HCT116 (cell line): Measurements from ENCODE around the gene CD74. TPM values are rescaled to one million over a fixed set of nuclear protein-coding genes. Genes with fewer than 3 reads are reported as not detected.

Experiments used
- ATAC-seq: fragments of 200-7000 bp; cut with Tn5 transposase; 2 replicates; pipeline ENCODE4 v1.9.1; 2020; ENCODE audit warnings: mild to moderate bottlenecking, moderate library complexity
- BruUV-seq: library from RNA; stranded (reverse); fragments of 400-500 nt; replicated peaks from 2 replicates; lab custom pipeline; 2021; lab: Mats Ljungman, UMichigan
- CTCF ChIA-PET: fragments of 300-600 bp; sonication (Branson Sonifier 250); formaldehyde crosslinking; loops from one replicate; lab custom pipeline; 2021; ENCODE audit warnings: antibody characterized with exemption; lab: Charles Lee
- POLR2A ChIA-PET: fragments of 300-600, 350-600 bp; sonication (Branson Sonifier 250); formaldehyde crosslinking; loops from one replicate; lab custom pipeline; 2021; ENCODE audit warnings: antibody characterized with exemption; lab: Charles Lee
- RAD21 ChIA-PET, 2 experiments: fragments of 300-600 bp; sonication (Branson Sonifier 250); formaldehyde crosslinking; loops; one replicate each; lab custom pipeline; 2023; ENCODE audit warnings: low total read pairs in 2 of 2; ENCODE audit not compliant: uncharacterized antibody in 2 of 2, unreplicated experiment in 2 of 2, low non-redundant PET in 1 of 2; lab: Charles Lee
- DNase-seq: peaks from one replicate; pipeline ENCODE4 v3.0.0-alpha.2; 2010; ENCODE audit warnings: low read depth, low spot score
- H2AFZ ChIP-seq: fragments of 200-600 bp; shearing (Covaris generic), sonication (generic); 2 replicates; pipeline ENCODE4 v1.6.1; 2017; ENCODE audit warnings: low read depth, mixed run types, mixed read lengths, antibody characterized with exemption, low read length; ENCODE audit not compliant: poor library complexity, severe bottlenecking
- H3K27ac ChIP-seq: 2 replicates; pipeline ENCODE4 v1.5.1; 2012; ENCODE audit warnings: low read depth, low read length
- H3K27me3 ChIP-seq: fragments of 200-600 bp; sonication (generic); 2 replicates; pipeline ENCODE4 v1.6.1; 2016; ENCODE audit warnings: mixed run types, low read length, mixed read lengths; ENCODE audit not compliant: insufficient read depth
- H3K36me3 ChIP-seq, 2 experiments: fragments of 200-500 bp in 1 of 2; fragments of 200-600 bp in 1 of 2; sonication (Bioruptor generic) in 1 of 2; sonication (generic) in 1 of 2; 2 replicates each; pipeline versions ENCODE4 v1.5.1 to v1.6.1; 2014 to 2016; ENCODE audit warnings: low read length in 2 of 2, inconsistent platforms in 1 of 2, mixed read lengths in 1 of 2, mixed run types in 1 of 2; ENCODE audit not compliant: insufficient read depth in 2 of 2, control insufficient read depth in 1 of 2
- H3K4me1 ChIP-seq, 2 experiments: fragments of 200-600 bp in 1 of 2; sonication (generic) in 1 of 2; 2 replicates each; pipeline versions ENCODE4 v1.5.1 to v1.6.1; 2012 to 2017; ENCODE audit warnings: low read length in 2 of 2, inconsistent platforms in 1 of 2, mild to moderate bottlenecking in 1 of 2, mixed read lengths in 1 of 2, mixed run types in 1 of 2, moderate library complexity in 1 of 2; ENCODE audit not compliant: insufficient read depth in 2 of 2, control insufficient read depth in 1 of 2
- H3K4me2 ChIP-seq: fragments of 200-600 bp; sonication (generic); 2 replicates; pipeline ENCODE4 v1.6.1; 2017; ENCODE audit warnings: mixed run types, low read length, mixed read lengths
- H3K4me3 ChIP-seq, 2 experiments: fragments of 200-600 bp in 1 of 2; sonication (generic) in 1 of 2; replicated peaks in 1 of 2; 2 replicates each; pipeline ENCODE4 v1.5.1; 2011 to 2016; ENCODE audit warnings: low read length in 2 of 2, control low read depth in 1 of 2, low read depth in 1 of 2, mild to moderate bottlenecking in 1 of 2, mixed read lengths in 1 of 2, mixed run types in 1 of 2
- H3K79me2 ChIP-seq: fragments of 200-600 bp; sonication (generic); 2 replicates; pipeline ENCODE4 v1.6.1; 2017; ENCODE audit warnings: mild to moderate bottlenecking, mixed run types, low read length, moderate library complexity, mixed read lengths; ENCODE audit not compliant: insufficient read depth
- H3K9ac ChIP-seq: fragments of 200-600 bp; sonication (generic); 2 replicates; pipeline ENCODE4 v1.6.1; 2016; ENCODE audit warnings: low read length, mixed read lengths
- H3K9me2 ChIP-seq: fragments of 200-600 bp; sonication (generic), shearing (Covaris generic); 2 replicates; pipeline ENCODE4 v1.6.1; 2017; ENCODE audit warnings: mixed run types, mild to moderate bottlenecking, moderate library complexity; ENCODE audit not compliant: insufficient read depth
- H3K9me3 ChIP-seq, 2 experiments: fragments of 200-500 bp in 1 of 2; fragments of 200-600 bp in 1 of 2; sonication (Bioruptor generic) in 1 of 2; sonication (generic) in 1 of 2; 2 replicates each; pipeline ENCODE4 v1.6.1; 2014 to 2017; ENCODE audit warnings: low read length in 2 of 2, mixed read lengths in 2 of 2, inconsistent platforms in 1 of 2, low read depth in 1 of 2, mild to moderate bottlenecking in 1 of 2, mixed run types in 1 of 2, moderate library complexity in 1 of 2; ENCODE audit not compliant: control insufficient read depth in 1 of 2, insufficient read depth in 1 of 2
- H4K20me1 ChIP-seq: fragments of 200-600 bp; sonication (generic), shearing (Covaris generic); 2 replicates; pipeline ENCODE4 v1.6.1; 2017; ENCODE audit warnings: mixed run types, mild to moderate bottlenecking, moderate library complexity; ENCODE audit not compliant: insufficient read depth
- ATF3 ChIP-seq: IDR thresholded peaks from 2 replicates; pipeline ENCODE4 v1.6.1; 2012
- CBX3 ChIP-seq: IDR thresholded peaks from 2 replicates; pipeline ENCODE4 v1.6.1; 2012; ENCODE audit warnings: low read depth
- CEBPB ChIP-seq: IDR thresholded peaks from 2 replicates; pipeline ENCODE4 v1.6.1; 2012; ENCODE audit warnings: low read depth
- CTCF ChIP-seq, 3 experiments: fragments of 200-600 bp in 1 of 3; sonication (generic) in 1 of 3; IDR thresholded peaks in 2 of 3; conservative IDR thresholded peaks in 1 of 3; 2 replicates each; pipeline ENCODE4 v1.5.1; 2012 to 2017; ENCODE audit warnings: low read depth in 2 of 3, low read length in 2 of 3, antibody characterized with exemption in 1 of 3, borderline replicate concordance in 1 of 3, control low read depth in 1 of 3, mild to moderate bottlenecking in 1 of 3, mixed read lengths in 1 of 3, mixed run types in 1 of 3, moderate library complexity in 1 of 3; ENCODE audit not compliant: insufficient read depth in 1 of 3
- EGR1 ChIP-seq: IDR thresholded peaks from 2 replicates; pipeline ENCODE4 v1.6.1; 2012; ENCODE audit warnings: low read depth
- ELF1 ChIP-seq: IDR thresholded peaks from 2 replicates; pipeline ENCODE4 v1.6.1; 2012; ENCODE audit warnings: low read depth, borderline replicate concordance
- EZH2 ChIP-seq: fragments of 200-600 bp; sonication (generic); IDR thresholded peaks from 2 replicates; pipeline ENCODE4 v1.6.1; 2017; ENCODE audit warnings: antibody characterized with exemption, mixed run types
- EZH2phosphoT487 ChIP-seq: fragments of 200-600 bp; IDR thresholded peaks from 2 replicates; pipeline ENCODE4 v1.6.1; 2018; ENCODE audit warnings: antibody characterized with exemption, borderline replicate concordance
- FOSL1 ChIP-seq: IDR thresholded peaks from 2 replicates; pipeline ENCODE4 v1.6.1; 2012; ENCODE audit warnings: low read depth
- JUND ChIP-seq: IDR thresholded peaks from 2 replicates; pipeline ENCODE4 v1.6.1; 2012
- MAX ChIP-seq: IDR thresholded peaks from 2 replicates; pipeline ENCODE4 v1.6.1; 2012
- POLR2AphosphoS5 ChIP-seq: IDR thresholded peaks from 2 replicates; pipeline ENCODE4 v1.6.1; 2011; ENCODE audit warnings: mild to moderate bottlenecking, low read depth, low read length, moderate library complexity
- SP1 ChIP-seq: IDR thresholded peaks from 2 replicates; pipeline ENCODE4 v1.6.1; 2012; ENCODE audit warnings: low read depth
- TCF7L2 ChIP-seq: IDR thresholded peaks from 2 replicates; pipeline ENCODE4 v1.7.0; 2011; ENCODE audit warnings: borderline replicate concordance, inconsistent platforms; ENCODE audit not compliant: insufficient read depth, insufficient read length; ENCODE audit errors: extremely low read depth
- YY1 ChIP-seq: IDR thresholded peaks from 2 replicates; pipeline ENCODE4 v1.6.1; 2011; ENCODE audit warnings: low read length, low read depth, moderate library complexity, mild to moderate bottlenecking; ENCODE audit not compliant: insufficient replicate concordance; ENCODE audit errors: extremely low read depth
- ZBTB33 ChIP-seq: IDR thresholded peaks from 2 replicates; pipeline ENCODE4 v1.6.1; 2011; ENCODE audit warnings: mild to moderate bottlenecking, low read length, moderate library complexity; ENCODE audit not compliant: insufficient replicate concordance; ENCODE audit errors: extremely low read depth
- intact Hi-C: fragments of 100-400 bp; cut with micrococcal nuclease; formaldehyde crosslinking; loops from 2 replicates; pipeline ENCODE4 v1.10.0; 2022
- total RNA-seq: library from RNA; stranded (reverse); gene quantifications from one replicate; pipeline ENCODE4 v1.2.1, GENCODE V29; 2021; ENCODE audit not compliant: unreplicated experiment

Gene CD74
- total RNA-seq, 1 experiment from 2014 or later, result 8.9 TPM

GRCh38 chr5:150449517-150450339 lies 37.0 kb upstream of the CD74 start, which contains the start of gene RPS14 (continued):
- TF ChIP-seq CTCF (IDR thresholded peaks at IDR 0.05 in 2 of 3, conservative IDR thresholded peaks at IDR 0.05 in 1 of 3; ENCODE audit: borderline replicate concordance in 1 of 3, insufficient read depth in 1 of 3, low read depth in 2 of 3, low read length in 2 of 3) (peak in 2 of 3 experiments; percentile 81 to 83; a peak in 4 of 6 replicates), FOSL1 (no peak), ELF1 (no peak)

GRCh38 chr5:150448952-150449516 lies 36.3 kb upstream of the CD74 start:
- peaks cover 32 to 51% of the 10 kb centered on the region in 2 experiments for H3K36me3 ChIP-seq

More at GRCh38 chr5:150448952-150449516, 36.3 kb upstream of the CD74 start:
- H3K4me1 ChIP-seq, result peaks cover 3 to 26% of the 10 kb centered on the region in 2 experiments; a peak in 3 of 4 replicates
- peaks cover 26% of the 10 kb centered on the region; the same call in 1 of the 2 replicates for H4K20me1 ChIP-seq
- ATAC-seq (peak; percentile 53), DNase-seq (no peak)
- no peak for TF ChIP-seq TCF7L2
- no peak for TF ChIP-seq EZH2
- TF ChIP-seq MAX, result no peak
- TF ChIP-seq ZBTB33, result no peak
- TF ChIP-seq FOSL1, result no peak
- TF ChIP-seq POLR2AphosphoS5, result no peak
- TF ChIP-seq EGR1, result no peak
- no peak for TF ChIP-seq ATF3
- TF ChIP-seq ELF1, result no peak
- no peak for TF ChIP-seq JUND
- no peak for TF ChIP-seq EZH2phosphoT487
- no peak for TF ChIP-seq SP1
- no peak for TF ChIP-seq CEBPB
- no peak for TF ChIP-seq CBX3
- TF ChIP-seq YY1, result no peak
- CTCF ChIA-PET, result interaction anchor here (1.5 to 1.6 kb wide), 2 partner anchors 13 to 329 kb away, joined by 3 to 8 read pairs; partner anchors contain the start of gene SMIM3
- H3K9me2 ChIP-seq, result no peaks in the 10 kb centered on the region
- peak overlapping the region; percentile 97 for H3K9ac ChIP-seq
- BruUV-seq, result TSS peak; percentile 63
- no peak overlapping the region for H2AFZ ChIP-seq
- intact Hi-C loops, result no loop called here
- peak overlapping the region; percentile 94 to 96 for H3K4me3 ChIP-seq
- H3K79me2 ChIP-seq, result peaks cover 51% of the 10 kb centered on the region
- peak overlapping the region; percentile 86 for H3K27ac ChIP-seq
- POLR2A ChIA-PET, result interaction anchor here (0.7 to 1.6 kb wide), 4 partner anchors 13 to 334 kb away, joined by 3 to 10 read pairs (median 4); partner anchors contain the start of gene RBM22
- H3K4me2 ChIP-seq, result peak overlapping the region; percentile 84
- RAD21 ChIA-PET, result no interaction called here
- H3K9me3 ChIP-seq, result no peaks in the 10 kb centered on the region
- H3K27me3 ChIP-seq, result no peaks in the 10 kb centered on the region
